ENCODE results near the gene SUMF1.
"Not testable (repeated sequence)": the region's sequence is repeated elsewhere in the genome, so short reads cannot be mapped to it uniquely, and the experiment has no call there.

Gene SUMF1

DNA sequence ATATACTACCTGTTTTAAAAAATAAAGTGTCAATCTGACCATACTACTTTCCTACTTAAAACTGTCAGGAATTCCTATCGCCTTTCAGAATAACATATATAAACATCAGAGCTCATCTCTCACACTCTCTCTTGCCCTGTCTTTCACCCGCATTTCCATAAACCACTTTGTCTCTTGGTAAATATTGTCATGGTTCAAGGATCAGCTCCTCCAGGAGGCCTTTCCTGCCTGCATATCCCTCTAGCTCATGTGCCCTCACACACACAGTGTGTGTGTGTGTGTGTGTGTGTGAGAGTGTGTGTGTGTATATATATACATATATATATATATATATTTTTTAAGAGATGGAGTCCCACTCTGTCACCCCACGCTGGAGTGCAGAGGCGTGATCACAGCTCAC lies 6.7 kb downstream of the SUMF1 start:
- DNase-seq (ENCODE audit: low spot score): no peak

GRCh38 chr3:4458961-4459360 lies 8.1 kb downstream of the SUMF1 start:
- DNase-seq (ENCODE audit: low spot score): no peak

GRCh38 chr3:4456780-4457179 lies 10.3 kb downstream of the SUMF1 start:
- not testable (repeated sequence) for DNase-seq (ENCODE audit: low spot score)

DNA sequence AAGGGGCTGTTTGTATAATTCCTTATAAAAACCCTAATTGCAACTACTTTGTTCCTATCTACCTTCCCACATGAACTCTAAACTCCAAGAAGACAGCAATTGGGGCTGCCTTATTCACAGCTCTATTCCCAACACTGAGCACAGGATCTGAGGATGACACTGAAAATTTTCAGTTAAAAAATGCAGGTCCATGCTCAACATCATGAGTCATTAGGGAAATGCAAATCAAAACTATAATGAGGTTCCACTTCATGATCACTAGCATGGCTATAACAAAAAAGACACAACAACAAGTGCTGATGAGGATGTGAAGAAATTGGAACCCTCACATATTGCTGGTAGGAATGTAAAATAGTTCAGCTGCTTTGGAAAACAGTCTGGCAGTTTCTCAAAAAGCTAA lies 12.9 kb downstream of the SUMF1 start:
- no peak for DNase-seq (ENCODE audit: low spot score)

DNA sequence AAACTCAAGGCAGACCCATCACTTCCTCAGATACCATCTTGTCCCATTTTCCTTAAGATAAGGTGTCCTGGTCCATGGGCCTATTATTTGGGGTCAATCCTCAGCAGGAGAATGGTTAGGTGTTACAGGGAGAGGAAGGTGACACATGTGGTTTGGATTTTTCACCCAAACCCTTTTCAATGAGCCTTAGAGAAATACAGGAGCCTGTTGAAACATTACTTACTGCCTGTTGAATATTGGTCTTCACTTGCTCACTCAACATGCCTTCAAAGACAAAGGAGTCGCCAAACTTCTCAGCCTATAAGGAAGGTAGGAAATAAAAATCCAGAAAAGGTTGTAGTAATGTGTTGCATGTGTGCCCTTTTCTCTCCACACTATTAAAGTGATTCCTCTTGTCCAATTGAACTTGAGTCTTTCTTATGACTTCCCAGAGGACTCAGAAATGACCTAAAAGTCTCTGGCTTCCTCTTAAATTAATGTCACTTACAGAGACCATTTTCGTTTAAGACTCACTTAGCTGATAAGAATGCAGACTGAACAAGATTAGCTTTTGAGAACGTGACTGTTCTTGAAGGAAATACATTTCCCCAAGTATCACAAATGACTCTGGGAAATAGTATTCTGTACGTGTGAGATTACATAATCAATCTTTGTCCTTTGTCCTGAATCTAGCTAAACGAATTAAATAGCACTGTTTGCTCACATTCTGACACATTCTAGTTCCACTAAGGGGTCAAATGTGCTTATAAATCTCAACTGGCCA lies 17.8 kb downstream of the SUMF1 start:
- DNase-seq (ENCODE audit: low spot score): no peak

DNA sequence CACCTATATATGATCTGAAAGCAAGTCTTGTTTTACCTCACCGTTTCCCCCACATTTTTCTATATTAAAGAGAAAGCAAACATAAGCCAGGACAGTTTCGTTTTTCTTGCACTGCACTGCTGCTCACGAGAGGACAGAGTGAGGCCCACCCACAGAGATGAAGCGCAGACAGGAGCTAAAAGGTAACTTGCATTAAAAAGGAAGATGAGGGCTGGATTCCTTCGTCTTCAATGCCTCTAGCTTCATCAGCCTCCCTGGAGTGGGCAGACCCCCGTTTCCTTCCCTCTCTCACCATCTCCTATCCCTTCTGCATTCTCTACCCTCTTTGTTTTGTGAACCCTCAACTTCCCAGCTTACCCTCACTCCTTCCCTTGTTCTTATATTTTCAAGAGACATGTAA lies 18.9 kb downstream of the SUMF1 start:
- DNase-seq (ENCODE audit: low spot score): no peak

- no peak for DNase-seq (ENCODE audit: low spot score)
Measured at GRCh38 chr3:4447295-4447999, 19.6 kb downstream of the SUMF1 start.

GRCh38 chr3:4440951-4441350 lies 26.1 kb downstream of the SUMF1 start:
- no peak for DNase-seq (ENCODE audit: low spot score)

DNA sequence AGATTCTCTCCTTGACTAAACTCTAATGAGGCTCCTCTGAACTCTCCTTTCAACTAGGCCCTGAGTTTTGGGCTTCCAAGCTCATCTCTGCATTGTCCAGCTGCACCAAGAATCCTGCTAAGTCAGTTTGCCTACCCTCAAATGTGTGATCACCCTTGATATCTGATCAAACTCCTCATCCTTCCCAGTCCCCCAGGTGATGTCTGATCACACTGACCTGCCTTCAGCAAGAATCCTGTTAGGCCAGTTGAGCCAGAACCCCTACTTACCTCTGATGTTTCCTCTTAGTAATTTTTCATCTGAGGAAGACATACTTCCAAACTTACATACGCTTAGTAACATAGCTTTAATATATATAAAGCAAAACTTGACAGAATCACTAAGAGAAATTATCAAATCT lies 28.8 kb downstream of the SUMF1 start:
- DNase-seq (ENCODE audit: low spot score): no peak

DNA sequence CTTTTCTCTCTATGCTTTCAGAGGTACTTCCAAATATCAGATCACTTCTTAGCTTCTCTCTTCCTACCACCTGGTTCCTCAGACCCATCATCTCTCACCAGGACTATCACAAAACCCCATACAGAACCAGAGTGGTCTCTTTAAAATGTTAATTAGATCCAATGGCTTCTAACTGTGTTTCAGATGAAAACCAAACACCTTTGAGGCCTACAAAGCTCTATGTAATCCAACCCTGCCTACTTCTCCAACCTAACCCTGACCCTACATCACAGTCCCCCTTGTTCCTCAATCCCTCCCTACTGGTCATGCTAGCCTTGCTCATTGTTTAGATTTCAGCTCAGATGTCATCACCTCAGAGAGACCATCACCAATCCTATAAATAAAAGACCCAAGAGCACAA lies 34.8 kb downstream of the SUMF1 start:
- DNase-seq (ENCODE audit: low spot score): no peak

- no peak for DNase-seq (ENCODE audit: low spot score)
Measured at GRCh38 chr3:4429648-4430350, 37.3 kb downstream of the SUMF1 start.

DNA sequence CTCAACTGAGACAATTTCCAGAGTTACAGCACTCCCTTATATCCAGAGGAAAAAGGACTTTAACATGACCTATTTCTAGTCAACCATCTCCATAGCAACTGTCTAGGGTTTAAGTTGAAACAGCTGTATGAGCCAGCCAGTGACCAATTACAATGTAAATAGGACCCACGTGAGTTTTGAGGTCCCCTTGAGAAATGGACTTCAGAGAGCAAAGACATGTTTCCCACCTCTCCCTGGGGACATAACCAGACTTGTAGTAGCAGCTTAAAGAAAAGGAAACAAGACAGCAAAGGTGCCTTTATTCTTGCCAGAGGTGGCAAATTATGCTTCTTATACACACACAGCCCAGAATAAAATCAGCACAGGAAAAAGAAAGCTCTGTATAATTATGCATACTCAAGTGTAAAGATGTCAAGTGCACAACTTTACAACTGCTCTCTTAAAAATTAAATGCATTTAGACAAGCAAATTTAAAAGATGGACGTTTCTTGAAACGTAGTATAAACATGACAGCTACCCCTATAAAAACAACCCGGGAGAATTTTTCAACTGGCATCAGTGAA lies 40.2 kb downstream of the SUMF1 start:
- DNase-seq (ENCODE audit: low spot score): peak; percentile 41

- DNase-seq (ENCODE audit: low spot score): no peak
Measured at GRCh38 chr3:4426261-4426781, 40.7 kb downstream of the SUMF1 start.

- no peak for DNase-seq (ENCODE audit: low spot score)
Measured at GRCh38 chr3:4425707-4426106, 41.4 kb downstream of the SUMF1 start.

GRCh38 chr3:4425055-4425454 lies 42.0 kb downstream of the SUMF1 start:
- no peak for DNase-seq (ENCODE audit: low spot score)

DNA sequence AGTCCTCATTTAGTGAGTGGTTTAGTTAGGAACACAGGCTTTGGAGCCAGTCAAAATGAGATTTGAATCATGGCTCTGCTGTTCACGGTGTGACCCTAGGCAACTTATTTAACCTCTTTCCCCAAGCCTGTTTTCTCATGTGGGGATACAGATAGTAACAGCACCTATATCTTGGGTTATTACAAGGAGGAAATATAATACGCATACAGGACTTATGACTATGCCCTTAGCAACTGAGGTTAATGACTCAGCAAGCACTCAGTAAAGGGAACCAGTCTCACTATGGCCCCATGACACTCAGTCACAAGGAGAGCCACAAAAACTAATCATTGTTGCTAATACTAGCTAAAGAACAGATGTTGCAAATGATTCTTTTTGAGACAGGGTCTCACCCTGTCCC lies 45.9 kb downstream of the SUMF1 start:
- DNase-seq (ENCODE audit: low spot score): peak; percentile 51

DNA sequence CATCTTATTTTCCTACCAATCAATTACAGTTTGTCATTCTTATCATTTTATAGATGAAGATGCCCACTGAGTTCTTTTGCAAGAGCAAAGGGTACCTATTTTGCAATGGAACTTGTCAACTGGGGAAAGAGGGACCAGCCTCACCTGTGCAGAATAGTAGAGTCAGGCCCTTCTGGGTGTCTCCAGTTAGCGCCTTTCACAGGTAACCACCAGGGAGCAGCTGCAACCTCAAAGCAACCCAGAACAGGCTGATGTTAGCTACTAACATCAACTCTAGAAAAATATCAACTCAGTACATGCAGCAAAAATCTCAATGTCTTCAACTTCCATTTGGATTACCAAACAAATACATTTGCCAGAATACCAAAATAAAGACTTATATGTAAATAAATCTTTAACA lies 47.1 kb downstream of the SUMF1 start:
- DNase-seq (ENCODE audit: low spot score): no peak

DNA sequence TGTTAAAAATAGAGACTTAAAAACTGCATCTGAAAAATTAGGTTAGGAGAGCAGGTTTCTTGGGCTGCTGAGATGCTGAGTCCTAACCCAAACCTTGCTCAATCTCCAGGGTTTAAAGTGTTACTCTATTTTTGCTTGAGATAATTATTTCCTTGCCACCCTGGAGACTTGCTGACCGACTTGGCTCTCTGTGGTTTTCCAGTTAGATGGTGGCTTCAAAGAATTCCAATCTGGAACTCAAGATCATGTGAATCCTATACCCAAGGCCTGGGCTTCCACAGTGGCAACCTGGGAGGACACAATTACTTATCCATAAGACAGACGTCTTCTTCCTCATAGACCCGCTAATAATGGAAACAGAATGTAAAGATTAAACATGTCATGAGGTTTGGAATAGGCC lies 47.7 kb downstream of the SUMF1 start:
- no peak for DNase-seq (ENCODE audit: low spot score)

DNA sequence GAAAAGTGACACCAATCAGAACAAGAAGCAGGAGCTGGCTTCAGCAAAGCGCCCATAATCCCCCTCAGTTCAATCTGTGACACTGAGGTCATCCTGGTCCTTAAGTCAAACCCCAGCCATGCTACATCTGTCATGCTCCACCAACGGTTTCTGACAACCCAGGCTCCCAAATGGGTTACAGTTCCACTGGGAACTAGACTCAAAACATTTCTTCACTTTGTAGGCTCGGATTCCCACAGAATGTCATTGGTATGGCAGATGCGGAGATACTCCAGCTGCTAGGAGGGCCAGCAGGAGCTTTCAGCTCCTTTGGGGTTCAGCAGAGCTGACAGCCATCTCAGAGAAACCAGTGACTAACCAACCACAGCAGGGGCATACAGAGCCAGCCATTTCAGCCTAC lies 48.9 kb downstream of the SUMF1 start:
- DNase-seq (ENCODE audit: low spot score): no peak

- no peak for DNase-seq (ENCODE audit: low spot score)
Measured at GRCh38 chr3:4417449-4417848, 49.6 kb downstream of the SUMF1 start.

DNA sequence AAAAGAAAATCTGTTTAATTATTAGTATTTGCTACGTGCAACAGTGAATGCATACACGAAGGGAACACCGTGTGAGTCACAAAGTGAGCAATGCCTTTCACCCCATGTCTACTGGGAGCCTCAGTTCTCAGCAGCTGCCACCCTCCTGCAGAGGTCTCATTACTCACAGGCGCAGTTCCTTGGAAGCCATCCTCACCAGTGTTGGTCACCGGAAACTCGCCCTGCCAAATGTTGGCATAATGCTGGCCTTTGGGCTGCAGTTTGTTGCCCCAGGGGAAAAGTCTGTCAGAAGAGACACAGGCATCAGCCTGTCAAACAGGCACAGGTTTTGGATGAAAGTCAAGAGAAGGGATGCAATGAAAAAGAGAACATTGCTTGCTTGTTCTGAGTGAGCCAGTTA lies 50.1 kb downstream of the SUMF1 start:
- DNase-seq (ENCODE audit: low spot score): peak; percentile 74

DNA sequence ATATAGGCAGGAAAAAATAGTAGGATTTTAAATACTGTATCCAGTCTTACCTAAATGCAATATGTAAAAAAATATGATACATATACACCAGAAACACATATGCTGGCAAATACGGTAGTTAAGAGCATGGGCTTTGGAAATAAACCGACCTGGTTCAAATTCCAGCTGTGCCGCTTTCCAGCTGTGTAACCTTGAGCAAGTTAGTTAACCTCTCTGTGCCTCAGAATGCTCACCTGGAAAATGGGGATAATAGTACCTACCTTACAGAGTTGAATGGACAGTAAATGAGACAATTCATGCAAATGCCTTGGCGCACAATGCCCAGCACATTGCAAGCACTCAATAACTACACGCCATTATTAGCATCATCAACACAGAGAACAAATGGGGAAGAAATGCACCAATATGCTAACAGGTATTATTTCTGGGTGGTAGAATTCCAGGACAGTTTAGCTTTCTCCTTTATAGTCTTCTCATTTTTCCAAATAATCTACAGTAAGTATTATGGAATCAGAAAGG lies 50.6 kb downstream of the SUMF1 start:
- DNase-seq (ENCODE audit: low spot score): no peak
